GM19455 (cell line): ENCODE data around the gene CUTC.
"Not testable (repeated sequence)": the region's sequence is repeated elsewhere in the genome, so short reads cannot be mapped to it uniquely, and the experiment has no call there.

ENCODE experiments used
- ATAC-seq: cut with Tn5 transposase; IDR thresholded peaks from one replicate; pipeline ENCODE4 v1.9.1; 2021; ENCODE audit not compliant: unreplicated experiment

CUTC gene

DNA sequence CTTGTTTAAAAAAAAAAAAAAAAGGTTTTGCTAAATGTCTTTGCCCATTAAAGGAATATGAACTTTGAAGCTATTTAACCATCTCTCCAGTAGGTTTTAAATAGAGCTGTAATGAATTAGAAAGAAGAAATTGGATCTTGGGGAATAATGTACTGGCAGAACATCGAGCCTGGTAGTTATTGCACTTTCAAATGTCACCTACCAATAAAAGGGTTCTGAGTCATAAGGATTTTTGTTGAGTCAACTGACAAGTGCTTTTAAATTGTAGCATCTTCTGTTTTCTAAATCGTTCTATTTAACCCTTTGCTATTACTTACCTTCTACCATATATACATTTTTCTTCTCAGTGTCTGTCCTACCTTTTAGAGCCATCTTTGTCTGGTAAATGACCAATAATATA lies 10.7 kb downstream of the CUTC start:
- ATAC-seq: no peak

DNA sequence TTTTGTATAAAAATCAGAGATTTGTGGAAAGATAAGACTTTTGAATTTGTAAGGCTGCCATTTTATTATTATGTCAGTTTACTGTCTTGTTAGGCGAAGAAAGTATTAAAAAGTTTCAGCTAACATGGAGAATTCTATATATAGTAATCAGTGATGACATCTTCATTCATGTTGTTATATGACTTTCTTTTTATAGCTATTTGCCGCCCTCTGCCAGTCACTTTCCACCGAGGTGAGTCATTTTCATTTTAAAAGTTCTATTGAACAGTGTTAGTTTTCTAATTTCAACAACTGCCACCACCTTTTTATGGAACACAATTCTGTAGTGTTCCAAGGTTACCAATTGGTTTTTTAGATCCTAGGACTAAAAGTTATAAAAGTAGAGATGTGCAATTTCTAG lies 11.8 kb downstream of the CUTC start:
- no peak for ATAC-seq

DNA sequence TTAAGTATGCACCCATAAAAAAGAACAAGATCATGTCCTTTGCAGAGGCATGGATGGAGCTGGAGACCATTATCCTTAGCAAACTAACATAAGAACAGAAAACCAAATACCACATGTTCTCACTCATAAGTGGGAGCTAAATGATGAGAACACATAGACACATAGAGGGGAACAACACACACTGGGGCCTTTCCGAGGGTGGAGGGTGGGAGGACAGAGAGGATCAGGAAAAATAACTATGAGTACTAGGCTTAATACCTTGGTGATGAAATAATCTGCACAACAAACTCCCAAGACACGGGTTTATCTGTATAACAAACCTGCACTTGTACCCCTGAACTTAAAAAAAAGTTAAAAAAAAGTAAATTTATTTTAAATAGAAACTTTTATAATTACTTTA lies 14.1 kb downstream of the CUTC start:
- ATAC-seq: not testable (repeated sequence)

DNA sequence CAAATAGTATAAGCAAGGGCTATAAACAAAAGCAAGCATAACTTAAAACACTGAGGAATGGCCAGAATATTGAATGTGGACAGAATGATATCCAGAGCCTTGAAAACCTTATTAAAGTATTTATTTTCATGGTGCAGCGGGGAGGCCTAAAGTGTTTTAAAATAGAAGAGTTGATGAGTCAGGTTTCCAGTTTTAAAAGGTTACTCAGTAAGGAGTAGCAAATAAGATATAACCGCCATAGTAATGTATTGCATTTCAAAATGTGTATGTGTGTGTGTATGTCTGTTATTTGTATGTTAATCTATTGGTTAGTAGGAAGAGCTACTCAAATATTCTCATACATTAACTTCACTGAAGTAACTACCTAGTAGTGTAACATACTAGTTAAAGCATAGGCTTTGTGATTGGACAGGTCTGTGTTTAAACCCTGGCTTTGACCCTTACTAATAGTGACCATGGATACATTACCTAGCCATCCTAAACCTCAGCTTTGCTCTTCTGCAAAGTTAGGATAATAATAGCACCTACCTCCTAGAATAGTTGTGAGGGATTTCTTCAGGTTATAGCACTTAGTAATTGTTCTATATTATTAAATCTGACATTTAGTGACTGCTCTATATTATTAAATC lies 16.9 kb downstream of the CUTC start:
- no peak for ATAC-seq

DNA sequence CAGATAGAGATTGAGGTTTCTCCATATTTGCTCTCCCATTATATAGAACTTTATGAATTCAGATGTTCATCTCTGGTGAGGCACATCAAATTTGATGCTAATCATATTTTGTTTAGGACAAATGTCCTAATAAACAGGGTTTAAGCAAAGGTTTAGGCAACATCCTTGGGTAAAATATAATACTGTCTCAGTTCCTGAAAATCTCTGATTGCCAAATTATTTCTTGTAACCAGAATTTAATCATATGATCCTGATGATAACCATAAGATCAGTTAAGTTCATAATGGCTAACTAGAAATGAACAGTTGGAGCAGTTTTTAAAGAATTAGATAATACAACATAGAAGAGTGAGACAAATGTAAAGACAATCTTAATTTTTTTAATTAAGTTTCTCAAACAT lies 18.6 kb downstream of the CUTC start:
- ATAC-seq: no peak

DNA sequence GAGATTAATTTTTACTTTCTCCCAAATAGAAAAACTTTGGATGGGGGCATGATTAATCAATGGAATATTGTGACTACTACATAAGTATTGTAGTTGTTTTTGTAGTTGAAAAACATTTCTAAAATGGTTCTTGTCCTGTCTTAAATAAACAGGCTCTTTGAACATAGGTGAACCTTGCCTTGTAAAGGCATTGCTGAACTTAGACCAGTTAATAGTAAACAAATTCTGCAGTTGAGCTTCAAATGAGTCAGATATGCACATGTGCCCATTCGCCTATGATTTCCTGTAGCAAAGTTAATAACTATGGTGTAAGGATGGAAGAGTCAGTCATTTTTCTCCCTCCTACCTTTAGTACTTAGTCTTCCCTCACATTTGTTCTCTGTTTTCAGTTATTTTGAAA lies 22.6 kb downstream of the CUTC start:
- no peak for ATAC-seq

DNA sequence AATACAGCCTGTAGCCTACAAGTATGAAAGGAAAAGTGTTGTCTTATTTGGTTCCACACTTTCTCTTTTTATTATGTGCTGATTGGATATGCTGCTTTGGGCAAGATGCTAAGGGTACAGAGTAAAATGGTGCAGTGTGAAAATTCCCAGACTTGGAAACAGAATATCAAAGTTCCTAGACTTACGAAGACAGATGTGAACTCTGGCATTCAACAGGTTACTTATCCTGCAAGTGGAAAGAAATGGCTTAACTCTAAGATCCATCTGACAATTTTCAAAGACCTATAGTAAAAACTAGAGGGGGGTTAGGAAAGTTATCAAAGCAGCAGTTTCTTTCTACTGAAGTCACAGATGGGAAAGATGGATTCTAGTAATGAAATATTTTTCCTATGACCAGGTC lies 24.1 kb downstream of the CUTC start:
- no peak for ATAC-seq

DNA sequence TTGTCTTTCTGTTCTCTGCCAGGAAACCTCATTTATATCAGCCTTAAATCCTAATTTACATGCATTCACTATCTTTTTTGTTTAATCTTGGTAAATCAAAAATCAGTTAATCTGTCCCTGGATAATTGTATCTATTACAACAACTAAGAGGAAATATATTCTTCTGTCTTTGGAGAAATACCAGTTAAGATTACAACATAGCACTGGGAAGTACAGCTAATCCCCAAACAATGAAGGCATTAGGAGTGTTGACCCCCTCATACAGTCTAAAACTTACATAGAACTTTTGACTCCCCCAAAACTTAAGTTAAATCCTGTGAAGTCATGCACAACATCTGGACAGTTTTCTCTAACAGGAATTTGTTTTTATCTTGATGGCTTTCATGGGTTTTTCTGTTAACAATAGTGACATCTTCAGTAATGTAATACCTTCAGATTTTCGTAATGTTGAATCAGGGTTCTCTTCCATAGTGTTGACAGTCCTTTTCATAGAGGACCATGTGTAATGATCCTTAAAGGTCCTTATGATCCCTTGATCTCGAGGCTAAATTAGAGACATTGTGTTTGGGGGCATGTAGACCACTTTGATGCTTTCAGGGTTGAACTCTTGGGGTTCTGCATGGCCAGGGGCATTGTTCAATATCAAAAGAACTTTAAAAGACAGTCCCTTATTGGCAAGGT lies 26.3 kb downstream of the CUTC start:
- ATAC-seq: no peak

DNA sequence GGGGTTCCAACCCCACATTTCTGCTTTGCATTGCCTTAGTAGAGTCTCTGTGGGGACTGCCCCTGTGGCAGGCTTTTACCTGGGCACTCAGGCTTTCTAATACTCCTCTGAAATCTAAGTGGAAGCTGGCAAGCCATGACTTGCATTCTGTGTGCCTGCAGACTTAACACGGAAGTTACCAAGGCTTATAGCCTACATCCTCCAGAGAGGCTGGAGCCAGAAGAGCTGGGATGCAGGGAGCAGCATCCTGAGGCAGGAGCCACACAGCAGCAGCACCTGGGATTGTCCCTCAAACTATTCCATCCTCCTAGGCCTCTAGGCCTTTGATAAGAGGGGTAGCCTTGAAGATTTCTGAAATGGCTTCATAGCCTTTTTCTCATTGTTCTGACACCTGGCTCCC lies 28.3 kb downstream of the CUTC start:
- ATAC-seq: no peak

DNA sequence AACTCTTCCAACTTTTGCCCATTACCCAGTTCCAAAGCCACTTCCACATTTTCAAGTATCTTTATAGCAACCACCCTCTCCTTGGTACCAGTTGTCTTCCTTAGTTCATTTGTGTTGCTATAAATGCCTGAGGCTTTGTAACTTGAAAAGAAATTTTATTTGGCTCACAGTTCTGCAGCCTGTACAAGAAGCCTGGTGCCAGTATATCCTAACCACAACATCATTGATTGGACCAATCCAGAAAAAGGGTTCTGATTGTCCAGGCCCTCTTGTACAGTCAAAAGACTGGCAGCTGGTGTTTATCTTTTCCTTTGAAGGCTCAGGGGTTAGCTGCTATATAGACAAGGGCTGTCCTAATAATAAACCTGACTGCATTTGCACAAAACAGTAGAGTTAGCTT lies 29.3 kb downstream of the CUTC start:
- ATAC-seq: no peak

DNA sequence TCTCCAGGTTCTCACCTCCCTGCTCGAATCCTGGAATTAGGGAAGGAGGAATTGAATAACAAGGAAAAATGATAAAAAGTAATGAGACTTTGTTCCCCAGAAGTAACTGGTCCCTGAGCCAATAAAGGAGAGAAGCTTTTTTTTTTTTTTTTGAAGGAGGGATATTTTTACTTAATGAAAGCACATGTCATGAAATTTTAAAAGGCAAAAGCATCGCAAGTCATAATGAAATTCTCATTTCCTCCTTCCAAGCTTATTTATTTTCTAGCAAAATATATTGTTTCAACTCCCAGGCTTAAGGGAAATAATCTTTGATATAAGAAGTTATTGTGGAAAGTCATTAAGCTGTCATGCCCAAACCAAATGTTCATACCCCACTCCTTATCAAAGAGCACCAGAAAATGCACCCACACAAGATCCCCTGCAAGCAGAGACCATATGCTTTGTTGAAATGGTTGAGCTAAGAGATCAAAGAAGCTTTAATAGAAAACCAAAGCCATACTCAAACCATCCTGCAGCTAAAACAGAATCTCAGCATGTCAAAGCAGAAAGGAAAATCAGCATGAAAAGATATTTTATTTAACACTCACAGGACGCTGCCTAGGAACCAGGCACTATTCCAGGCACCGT lies 33.8 kb downstream of the CUTC start:
- ATAC-seq: peak; percentile 42

DNA sequence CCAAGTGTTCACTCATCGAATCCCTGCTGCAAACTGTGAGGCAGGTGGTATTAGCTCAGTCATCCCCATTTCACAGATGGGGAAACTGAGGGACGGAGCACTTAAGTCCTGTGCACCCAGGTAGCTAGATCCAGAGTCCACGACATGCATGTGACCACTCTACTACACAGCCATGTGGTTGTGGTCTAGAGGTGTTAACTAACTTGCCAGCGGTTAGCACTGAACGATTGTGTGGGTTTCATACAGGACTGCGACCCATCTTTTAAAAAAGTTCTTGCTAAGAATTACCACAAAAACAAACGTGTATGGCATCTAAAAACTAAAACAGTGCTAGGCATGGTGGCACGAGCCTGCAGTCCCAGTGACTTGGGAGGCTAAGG lies 34.3 kb downstream of the CUTC start:
- ATAC-seq: peak; percentile 76

DNA sequence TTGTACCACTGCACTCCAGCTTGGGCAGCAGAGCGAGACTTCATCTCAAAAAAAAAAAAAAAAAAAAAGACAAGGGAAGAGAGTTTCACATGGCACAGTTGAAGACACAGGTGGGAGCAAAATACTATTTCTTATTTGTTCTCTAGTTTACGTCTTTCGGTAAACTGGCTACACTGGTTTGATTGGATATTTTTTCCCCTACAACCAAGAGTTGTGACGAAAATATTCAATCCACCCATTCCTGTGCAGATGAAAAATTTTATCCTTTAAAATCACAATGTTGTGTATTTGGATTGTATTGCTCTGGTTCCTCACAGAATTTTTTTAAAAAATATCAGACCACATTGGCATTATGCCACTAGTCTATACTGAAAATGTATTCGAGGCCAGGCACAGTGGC lies 35.9 kb downstream of the CUTC start:
- no peak for ATAC-seq

DNA sequence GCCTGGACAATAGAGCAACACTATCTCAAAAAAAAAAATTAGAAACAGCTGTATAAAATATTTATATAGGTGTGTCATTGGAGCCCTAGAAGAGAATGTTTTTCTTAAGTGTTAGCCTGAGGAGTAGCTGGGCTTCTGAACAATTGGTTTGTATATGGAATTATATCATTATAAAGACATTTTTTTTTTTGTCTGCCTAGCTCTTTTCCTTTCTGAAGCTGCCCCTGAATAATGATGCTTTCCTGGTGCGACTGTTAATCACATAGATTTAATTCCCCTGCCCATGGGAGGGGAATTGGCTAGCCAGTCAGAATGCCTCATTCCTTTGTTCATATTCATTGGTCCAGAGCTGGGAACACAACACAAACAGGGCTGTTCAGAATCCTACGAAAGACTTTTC lies 36.5 kb downstream of the CUTC start:
- no peak for ATAC-seq

DNA sequence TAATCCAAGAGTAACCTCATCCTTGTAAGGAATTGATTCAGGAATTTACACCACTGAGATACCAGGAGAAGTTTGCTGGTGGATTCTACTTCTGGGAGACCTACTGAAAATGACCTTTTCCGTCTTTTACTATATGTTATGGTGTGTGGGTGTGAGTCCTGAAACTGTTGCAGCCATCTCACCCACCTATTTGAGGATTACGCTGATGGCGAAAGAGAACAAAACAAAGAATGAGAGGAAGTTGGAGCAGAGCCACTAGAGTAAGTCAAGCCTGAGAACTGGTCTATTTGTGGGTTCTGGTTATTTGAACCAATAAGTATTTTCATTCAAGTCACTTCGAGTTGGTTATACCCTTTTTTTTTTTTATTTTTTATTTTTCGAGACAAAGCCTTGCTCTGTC lies 37.7 kb downstream of the CUTC start:
- ATAC-seq: no peak

DNA sequence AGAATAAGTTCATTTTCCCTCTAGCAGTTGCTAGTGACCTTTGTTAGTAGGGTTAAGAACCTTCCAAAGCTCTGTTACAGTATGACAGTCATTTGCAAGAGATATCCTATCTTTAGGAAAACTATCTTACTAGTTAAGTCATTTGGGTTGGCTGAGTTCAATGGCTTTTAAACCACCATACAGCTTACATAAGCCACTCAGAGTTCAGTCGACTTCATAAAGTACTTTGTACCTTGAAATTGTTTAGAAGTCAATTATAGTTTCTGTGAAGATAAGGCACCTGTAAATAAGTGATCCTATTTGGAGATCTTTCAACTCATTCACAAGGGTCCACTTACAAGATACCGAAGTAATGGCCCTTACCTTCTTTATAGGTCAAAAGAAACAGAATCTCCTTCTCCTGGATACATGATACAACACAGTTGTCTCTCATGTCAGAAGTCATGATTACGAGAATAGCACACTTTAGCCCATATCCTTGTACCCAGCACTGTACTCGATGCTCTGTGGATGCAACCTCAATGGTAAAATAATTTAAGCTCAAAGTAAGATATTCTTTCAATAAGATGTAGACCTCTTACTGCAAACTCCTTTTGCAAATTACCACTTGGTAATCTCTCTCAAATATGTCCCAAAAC lies 38.5 kb downstream of the CUTC start:
- no peak for ATAC-seq

DNA sequence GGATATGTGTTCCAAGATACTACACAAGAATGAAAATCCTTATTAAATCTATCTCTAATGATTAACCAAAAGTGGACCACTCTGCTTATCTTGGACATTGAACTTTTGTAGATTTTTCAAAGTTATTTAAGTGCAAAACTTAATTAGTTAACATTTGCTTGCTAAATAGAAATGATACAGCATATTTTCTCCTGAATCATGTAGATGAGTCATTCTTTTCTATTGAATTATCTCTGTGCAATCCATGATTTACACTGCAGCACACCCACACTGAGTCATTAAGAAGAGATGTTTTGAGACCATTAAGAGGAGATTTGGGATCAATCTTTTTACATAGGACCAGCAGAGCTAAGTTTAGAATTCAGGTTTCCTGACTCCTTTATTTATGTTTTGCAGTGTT lies 43.8 kb downstream of the CUTC start:
- no peak for ATAC-seq

DNA sequence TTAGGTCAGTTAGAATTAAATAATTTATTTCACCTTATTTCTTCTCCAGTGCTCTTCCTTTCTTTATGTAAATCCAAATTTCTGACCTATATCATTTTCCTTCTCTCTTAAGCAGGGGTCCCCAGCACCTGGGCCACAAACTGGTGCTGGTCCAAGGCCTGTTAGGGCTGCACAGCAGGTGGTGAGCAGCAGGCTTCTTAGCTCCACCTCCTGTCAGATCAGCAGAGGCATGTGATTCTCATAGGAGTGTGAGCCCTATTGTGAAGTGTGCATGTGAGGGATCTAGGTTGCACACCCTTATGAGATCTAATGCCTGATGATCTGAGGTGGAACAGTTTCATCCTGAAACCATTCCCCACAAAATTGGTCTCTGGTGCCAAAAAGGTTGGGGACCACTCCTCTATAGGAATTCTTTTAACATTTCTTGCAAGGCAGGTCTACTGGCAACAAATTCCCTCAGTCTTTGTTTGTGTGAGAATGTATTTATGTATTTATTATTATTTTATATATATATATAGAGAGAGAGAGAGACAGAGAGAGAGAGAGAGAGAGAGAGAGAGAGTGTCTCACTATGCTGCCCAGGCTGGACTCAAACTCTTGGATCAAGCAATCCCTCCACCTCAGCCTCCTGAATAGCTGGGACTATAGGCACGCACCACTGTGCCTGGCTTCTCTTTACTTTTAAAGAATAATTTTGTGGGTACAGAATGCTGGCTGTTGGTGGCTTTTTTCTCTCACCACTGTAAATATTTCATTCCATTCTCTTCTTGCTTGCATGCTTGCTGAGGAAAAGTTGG lies 46.1 kb downstream of the CUTC start:
- ATAC-seq: no peak

DNA sequence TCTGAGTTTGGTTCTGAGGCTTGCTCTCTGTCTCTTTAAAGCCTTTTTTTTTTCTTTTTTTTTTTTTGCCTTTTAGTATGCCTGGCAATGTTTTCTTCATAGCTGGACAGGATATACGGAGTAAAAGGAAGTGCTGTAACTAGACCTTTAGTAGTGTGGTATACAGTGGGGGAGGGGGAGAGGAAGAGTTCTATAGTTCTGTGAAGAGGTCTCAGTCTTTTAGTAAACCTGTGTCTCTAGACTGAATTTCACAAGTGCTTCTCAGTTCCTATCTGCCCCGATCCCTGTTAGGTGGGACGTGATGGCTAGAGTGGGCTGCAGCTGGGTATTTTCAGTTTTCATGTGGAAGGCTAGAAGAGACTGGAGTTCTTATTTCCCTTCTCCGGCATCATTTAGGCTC lies 47.3 kb downstream of the CUTC start:
- no peak for ATAC-seq

DNA sequence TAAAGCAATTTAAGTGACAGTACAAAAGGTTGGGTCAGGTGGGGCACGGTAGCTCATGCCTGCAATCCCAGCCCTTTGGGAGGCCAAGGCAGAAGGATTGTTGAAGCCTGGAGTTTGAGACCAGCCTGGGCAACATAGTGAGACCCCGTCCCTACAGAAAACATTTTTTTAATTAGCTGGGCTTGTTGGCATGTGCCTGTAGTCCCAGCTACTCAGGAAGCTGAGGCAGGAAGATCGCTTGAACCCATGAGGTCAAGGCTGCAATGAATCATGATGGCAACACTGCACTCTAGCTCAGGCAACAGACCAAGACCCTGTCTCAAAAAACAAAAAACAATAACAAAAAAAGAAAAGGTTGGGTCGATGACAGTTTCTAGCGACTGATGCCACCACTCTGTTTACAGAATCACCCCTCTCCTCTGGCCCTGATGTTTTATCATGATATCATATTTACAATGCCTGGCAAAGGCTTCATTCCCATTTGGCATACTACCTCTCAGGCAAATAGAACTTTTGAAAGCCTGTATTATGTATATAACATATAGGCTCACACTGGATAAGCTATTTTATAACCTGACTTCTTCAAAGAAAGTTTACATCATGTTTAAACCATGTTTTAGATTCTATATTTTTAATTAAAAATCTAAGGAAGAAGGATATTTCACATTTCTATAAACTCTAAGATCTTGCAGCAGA lies 49.8 kb downstream of the CUTC start:
- ATAC-seq: no peak
